Epidermal melanocyte (primary cell): ENCODE measurements around the gene SRRT.
"Not testable (repeated sequence)": the region's sequence is repeated elsewhere in the genome, so short reads cannot be mapped to it uniquely, and the experiment has no call there.

Experiments used
- DNase-seq: peaks from one replicate; pipeline ENCODE4 v3.0.0; 2011; ENCODE audit warnings: low spot score; ENCODE audit not compliant: insufficient read length

Gene SRRT

GRCh38 chr7:100929808-100930174 lies 54.9 kb downstream of the SRRT start:
- no peak for DNase-seq

DNA sequence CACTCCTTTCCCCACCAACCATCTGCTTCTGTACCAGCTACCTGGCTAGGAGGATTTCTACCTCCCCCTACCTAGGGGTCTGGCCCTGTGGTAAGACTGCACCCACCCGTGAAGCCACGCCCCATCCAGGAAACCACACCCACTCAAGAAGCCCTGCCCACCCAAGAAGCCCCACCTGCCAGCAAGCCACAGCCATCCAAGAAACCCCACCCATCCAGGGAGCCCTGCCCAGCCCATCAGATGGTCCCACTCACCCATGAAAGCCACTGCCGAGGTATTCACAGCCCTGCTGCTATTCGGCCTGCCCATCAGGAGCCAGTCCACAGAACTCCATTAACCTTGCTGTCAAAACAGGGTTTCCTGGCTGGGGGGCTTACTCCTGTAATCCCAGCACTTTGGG lies 58.8 kb downstream of the SRRT start:
- no peak for DNase-seq

GRCh38 chr7:100935381-100935780 lies 60.5 kb downstream of the SRRT start:
- DNase-seq: not testable (repeated sequence)

DNA sequence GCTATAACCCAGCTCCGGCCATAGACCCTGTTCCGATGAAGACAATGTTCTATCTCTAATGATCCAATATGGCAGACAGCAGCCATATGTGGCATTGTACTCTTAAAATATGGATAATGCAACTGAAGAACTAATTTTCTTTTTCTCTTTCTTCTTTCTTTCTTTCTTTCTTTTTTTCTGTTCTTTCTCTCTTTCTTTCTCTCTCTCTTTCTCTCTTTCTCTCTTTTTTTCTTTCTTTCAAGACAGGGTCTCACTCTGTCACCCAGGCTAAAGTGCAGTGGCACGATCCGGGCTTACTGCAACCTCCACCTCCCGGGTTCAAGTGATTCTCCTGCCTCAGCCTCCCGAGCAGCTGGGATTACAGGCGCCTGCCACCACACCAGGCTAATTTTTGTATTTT lies 61.3 kb downstream of the SRRT start:
- DNase-seq: not testable (repeated sequence)
